Stomach (tissue), 4 donors: Measurements from ENCODE around the gene TLK1.

Experiments
- CTCF ChIP-seq, 7 experiments: fragments of 450-650 bp in 4 of 7; fragments of 200-600 bp in 3 of 7; sonication (generic) in 3 of 7; IDR thresholded peaks; one replicate each; pipeline ENCODE4 v1.5.1; 2016 to 2019; ENCODE audit warnings: antibody characterized with exemption in 7 of 7, control low read depth in 2 of 7, mild to moderate bottlenecking in 1 of 7
- POLR2A ChIP-seq, 4 donors: fragments of 450-650 bp; IDR thresholded peaks; one replicate each; pipeline ENCODE4 v1.6.1; 2016; ENCODE audit warnings: antibody characterized with exemption in 4 of 4, control low read depth in 2 of 4, mild to moderate bottlenecking in 1 of 4, moderate library complexity in 1 of 4
- POLR2AphosphoS5 ChIP-seq, 3 donors: sonication (generic); formaldehyde crosslinking; IDR thresholded peaks; one replicate each; pipeline ENCODE4 v1.6.1; 2016; ENCODE audit warnings: antibody characterized with exemption in 3 of 3

DNA sequence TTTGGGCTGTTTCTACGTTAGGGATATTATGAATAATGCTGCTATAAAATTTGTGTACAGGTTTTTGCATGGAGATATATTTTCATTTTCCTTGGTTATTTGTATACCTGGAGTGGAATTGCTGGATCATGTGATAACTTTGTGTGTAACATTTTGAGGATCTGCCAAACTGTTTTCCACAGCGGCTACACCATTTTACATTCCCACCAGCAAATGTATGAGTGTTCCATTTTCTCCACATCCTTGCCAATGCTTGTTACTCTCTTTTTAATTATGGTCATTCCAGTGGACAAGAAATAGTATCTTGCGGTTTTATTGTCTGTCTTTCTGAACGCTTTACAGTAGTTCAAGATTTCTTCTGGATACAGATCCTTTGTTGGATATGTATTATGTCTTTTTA lies 218.1 kb downstream of the TLK1 start:
- TF ChIP-seq CTCF (IDR thresholded peaks at IDR 0.05) (no peak), POLR2A (IDR thresholded peaks at IDR 0.05) (no peak), POLR2AphosphoS5 (IDR thresholded peaks at IDR 0.05) (no peak)
